HCT116 (cell line): ENCODE results near the gene OPHN1. TPM values are rescaled to one million over a fixed set of nuclear protein-coding genes. Genes with fewer than 3 reads are reported as not detected.

ENCODE experiments used
- ATAC-seq: fragments of 200-7000 bp; cut with Tn5 transposase; 2 replicates; pipeline ENCODE4 v1.9.1; 2020; ENCODE audit warnings: mild to moderate bottlenecking, moderate library complexity
- BruUV-seq: library from RNA; stranded (reverse); fragments of 400-500 nt; replicated peaks from 2 replicates; lab custom pipeline; 2021; lab: Mats Ljungman, UMichigan
- CTCF ChIA-PET: fragments of 300-600 bp; sonication (Branson Sonifier 250); formaldehyde crosslinking; loops from one replicate; lab custom pipeline; 2021; ENCODE audit warnings: antibody characterized with exemption; lab: Charles Lee
- POLR2A ChIA-PET: fragments of 300-600, 350-600 bp; sonication (Branson Sonifier 250); formaldehyde crosslinking; loops from one replicate; lab custom pipeline; 2021; ENCODE audit warnings: antibody characterized with exemption; lab: Charles Lee
- RAD21 ChIA-PET, 2 experiments: fragments of 300-600 bp; sonication (Branson Sonifier 250); formaldehyde crosslinking; loops; one replicate each; lab custom pipeline; 2023; ENCODE audit warnings: low total read pairs in 2 of 2; ENCODE audit not compliant: uncharacterized antibody in 2 of 2, unreplicated experiment in 2 of 2, low non-redundant PET in 1 of 2; lab: Charles Lee
- DNase-seq: peaks from one replicate; pipeline ENCODE4 v3.0.0-alpha.2; 2010; ENCODE audit warnings: low read depth, low spot score
- H2AFZ ChIP-seq: fragments of 200-600 bp; shearing (Covaris generic), sonication (generic); 2 replicates; pipeline ENCODE4 v1.6.1; 2017; ENCODE audit warnings: low read depth, mixed run types, mixed read lengths, antibody characterized with exemption, low read length; ENCODE audit not compliant: poor library complexity, severe bottlenecking
- H3K27ac ChIP-seq: 2 replicates; pipeline ENCODE4 v1.5.1; 2012; ENCODE audit warnings: low read depth, low read length
- H3K27me3 ChIP-seq: fragments of 200-600 bp; sonication (generic); 2 replicates; pipeline ENCODE4 v1.6.1; 2016; ENCODE audit warnings: mixed run types, low read length, mixed read lengths; ENCODE audit not compliant: insufficient read depth
- H3K36me3 ChIP-seq, 2 experiments: fragments of 200-500 bp in 1 of 2; fragments of 200-600 bp in 1 of 2; sonication (Bioruptor generic) in 1 of 2; sonication (generic) in 1 of 2; 2 replicates each; pipeline versions ENCODE4 v1.5.1 to v1.6.1; 2014 to 2016; ENCODE audit warnings: low read length in 2 of 2, inconsistent platforms in 1 of 2, mixed read lengths in 1 of 2, mixed run types in 1 of 2; ENCODE audit not compliant: insufficient read depth in 2 of 2, control insufficient read depth in 1 of 2
- H3K4me1 ChIP-seq, 2 experiments: fragments of 200-600 bp in 1 of 2; sonication (generic) in 1 of 2; 2 replicates each; pipeline versions ENCODE4 v1.5.1 to v1.6.1; 2012 to 2017; ENCODE audit warnings: low read length in 2 of 2, inconsistent platforms in 1 of 2, mild to moderate bottlenecking in 1 of 2, mixed read lengths in 1 of 2, mixed run types in 1 of 2, moderate library complexity in 1 of 2; ENCODE audit not compliant: insufficient read depth in 2 of 2, control insufficient read depth in 1 of 2
- H3K4me2 ChIP-seq: fragments of 200-600 bp; sonication (generic); 2 replicates; pipeline ENCODE4 v1.6.1; 2017; ENCODE audit warnings: mixed run types, low read length, mixed read lengths
- H3K4me3 ChIP-seq, 2 experiments: fragments of 200-600 bp in 1 of 2; sonication (generic) in 1 of 2; replicated peaks in 1 of 2; 2 replicates each; pipeline ENCODE4 v1.5.1; 2011 to 2016; ENCODE audit warnings: low read length in 2 of 2, control low read depth in 1 of 2, low read depth in 1 of 2, mild to moderate bottlenecking in 1 of 2, mixed read lengths in 1 of 2, mixed run types in 1 of 2
- H3K79me2 ChIP-seq: fragments of 200-600 bp; sonication (generic); 2 replicates; pipeline ENCODE4 v1.6.1; 2017; ENCODE audit warnings: mild to moderate bottlenecking, mixed run types, low read length, moderate library complexity, mixed read lengths; ENCODE audit not compliant: insufficient read depth
- H3K9ac ChIP-seq: fragments of 200-600 bp; sonication (generic); 2 replicates; pipeline ENCODE4 v1.6.1; 2016; ENCODE audit warnings: low read length, mixed read lengths
- H3K9me2 ChIP-seq: fragments of 200-600 bp; sonication (generic), shearing (Covaris generic); 2 replicates; pipeline ENCODE4 v1.6.1; 2017; ENCODE audit warnings: mixed run types, mild to moderate bottlenecking, moderate library complexity; ENCODE audit not compliant: insufficient read depth
- H3K9me3 ChIP-seq, 2 experiments: fragments of 200-500 bp in 1 of 2; fragments of 200-600 bp in 1 of 2; sonication (Bioruptor generic) in 1 of 2; sonication (generic) in 1 of 2; 2 replicates each; pipeline ENCODE4 v1.6.1; 2014 to 2017; ENCODE audit warnings: low read length in 2 of 2, mixed read lengths in 2 of 2, inconsistent platforms in 1 of 2, low read depth in 1 of 2, mild to moderate bottlenecking in 1 of 2, mixed run types in 1 of 2, moderate library complexity in 1 of 2; ENCODE audit not compliant: control insufficient read depth in 1 of 2, insufficient read depth in 1 of 2
- H4K20me1 ChIP-seq: fragments of 200-600 bp; sonication (generic), shearing (Covaris generic); 2 replicates; pipeline ENCODE4 v1.6.1; 2017; ENCODE audit warnings: mixed run types, mild to moderate bottlenecking, moderate library complexity; ENCODE audit not compliant: insufficient read depth
- CBX3 ChIP-seq: IDR thresholded peaks from 2 replicates; pipeline ENCODE4 v1.6.1; 2012; ENCODE audit warnings: low read depth
- CEBPB ChIP-seq: IDR thresholded peaks from 2 replicates; pipeline ENCODE4 v1.6.1; 2012; ENCODE audit warnings: low read depth
- CTCF ChIP-seq, 3 experiments: fragments of 200-600 bp in 1 of 3; sonication (generic) in 1 of 3; IDR thresholded peaks in 2 of 3; conservative IDR thresholded peaks in 1 of 3; 2 replicates each; pipeline ENCODE4 v1.5.1; 2012 to 2017; ENCODE audit warnings: low read depth in 2 of 3, low read length in 2 of 3, antibody characterized with exemption in 1 of 3, borderline replicate concordance in 1 of 3, control low read depth in 1 of 3, mild to moderate bottlenecking in 1 of 3, mixed read lengths in 1 of 3, mixed run types in 1 of 3, moderate library complexity in 1 of 3; ENCODE audit not compliant: insufficient read depth in 1 of 3
- EGR1 ChIP-seq: IDR thresholded peaks from 2 replicates; pipeline ENCODE4 v1.6.1; 2012; ENCODE audit warnings: low read depth
- ELF1 ChIP-seq: IDR thresholded peaks from 2 replicates; pipeline ENCODE4 v1.6.1; 2012; ENCODE audit warnings: low read depth, borderline replicate concordance
- EZH2 ChIP-seq: fragments of 200-600 bp; sonication (generic); IDR thresholded peaks from 2 replicates; pipeline ENCODE4 v1.6.1; 2017; ENCODE audit warnings: antibody characterized with exemption, mixed run types
- EZH2phosphoT487 ChIP-seq: fragments of 200-600 bp; IDR thresholded peaks from 2 replicates; pipeline ENCODE4 v1.6.1; 2018; ENCODE audit warnings: antibody characterized with exemption, borderline replicate concordance
- JUND ChIP-seq: IDR thresholded peaks from 2 replicates; pipeline ENCODE4 v1.6.1; 2012
- MAX ChIP-seq: IDR thresholded peaks from 2 replicates; pipeline ENCODE4 v1.6.1; 2012
- POLR2A ChIP-seq: IDR thresholded peaks from 2 replicates; pipeline ENCODE4 v1.7.0; 2011; ENCODE audit warnings: borderline replicate concordance; ENCODE audit not compliant: insufficient read depth, insufficient read length; ENCODE audit errors: extremely low read depth
- POLR2AphosphoS5 ChIP-seq: IDR thresholded peaks from 2 replicates; pipeline ENCODE4 v1.6.1; 2011; ENCODE audit warnings: mild to moderate bottlenecking, low read depth, low read length, moderate library complexity
- REST ChIP-seq: IDR thresholded peaks from 2 replicates; pipeline ENCODE4 v1.6.1; 2012; ENCODE audit warnings: low read depth
- SP1 ChIP-seq: IDR thresholded peaks from 2 replicates; pipeline ENCODE4 v1.6.1; 2012; ENCODE audit warnings: low read depth
- SRF ChIP-seq: IDR thresholded peaks from 2 replicates; pipeline ENCODE4 v1.6.1; 2012; ENCODE audit warnings: low read depth
- TCF7L2 ChIP-seq: IDR thresholded peaks from 2 replicates; pipeline ENCODE4 v1.7.0; 2011; ENCODE audit warnings: borderline replicate concordance, inconsistent platforms; ENCODE audit not compliant: insufficient read depth, insufficient read length; ENCODE audit errors: extremely low read depth
- YY1 ChIP-seq: IDR thresholded peaks from 2 replicates; pipeline ENCODE4 v1.6.1; 2011; ENCODE audit warnings: low read length, low read depth, moderate library complexity, mild to moderate bottlenecking; ENCODE audit not compliant: insufficient replicate concordance; ENCODE audit errors: extremely low read depth
- ZNF274 ChIP-seq: fragments of 200-500 bp; sonication (Bioruptor generic); IDR thresholded peaks from 2 replicates; pipeline ENCODE4 v1.6.1; 2014; ENCODE audit warnings: mild to moderate bottlenecking, low read depth, low read length, inconsistent platforms
- intact Hi-C: fragments of 100-400 bp; cut with micrococcal nuclease; formaldehyde crosslinking; loops from 2 replicates; pipeline ENCODE4 v1.10.0; 2022
- total RNA-seq: library from RNA; stranded (reverse); gene quantifications from one replicate; pipeline ENCODE4 v1.2.1, GENCODE V29; 2021; ENCODE audit not compliant: unreplicated experiment

Gene OPHN1
- total RNA-seq, 1 experiment from 2014 or later = 2.9 TPM

GRCh38 chrX:68232206-68232605 is 201.1 kb downstream of the OPHN1 start:
- intact Hi-C loops = no loop called here
- no peak overlapping the region for H3K4me3 ChIP-seq
- no peak for ATAC-seq
- no peak for TF ChIP-seq YY1
- no peak for TF ChIP-seq POLR2AphosphoS5
- no peak for TF ChIP-seq EZH2
- TF ChIP-seq REST = no peak
- TF ChIP-seq ELF1 = no peak
- TF ChIP-seq ZNF274 = no peak
- no peak for TF ChIP-seq CTCF (IDR thresholded peaks at IDR 0.05 in 2 of 3, conservative IDR thresholded peaks at IDR 0.05 in 1 of 3; ENCODE audit: borderline replicate concordance in 1 of 3, insufficient read depth in 1 of 3, low read depth in 2 of 3, low read length in 2 of 3)
- TF ChIP-seq POLR2A = no peak
- TF ChIP-seq CEBPB = no peak
- no peak for TF ChIP-seq TCF7L2
- TF ChIP-seq MAX = no peak
- no peak for TF ChIP-seq CBX3
- TF ChIP-seq JUND = no peak
- no peak for TF ChIP-seq SRF
- TF ChIP-seq EGR1 = no peak
- TF ChIP-seq EZH2phosphoT487 = no peak
- TF ChIP-seq SP1 = no peak
- TF ChIP-seq, all 23 proteins: peak for 0
- no TSS peak for BruUV-seq
- no peaks in the 10 kb centered on the region for H3K9me2 ChIP-seq
- H3K27me3 ChIP-seq = no peaks in the 10 kb centered on the region
- no peak overlapping the region for H3K4me2 ChIP-seq
- H2AFZ ChIP-seq = no peak overlapping the region
- ChIA-PET CTCF (no interaction called here), RAD21 (no interaction called here), POLR2A (no interaction called here)
- H3K36me3 ChIP-seq = no peaks in the 10 kb centered on the region
- no peaks in the 10 kb centered on the region for H3K9me3 ChIP-seq
- DNase-seq = no peak
- no peak overlapping the region for H3K9ac ChIP-seq
- no peaks in the 10 kb centered on the region for H3K79me2 ChIP-seq
- H3K4me1 ChIP-seq = no peaks in the 10 kb centered on the region
- H4K20me1 ChIP-seq = no peaks in the 10 kb centered on the region
- no peak overlapping the region for H3K27ac ChIP-seq
